GM21381 (cell line): ENCODE data around the gene RASA2.
"Not testable (repeated sequence)": the region's sequence is repeated elsewhere in the genome, so short reads cannot be mapped to it uniquely, and the experiment has no call there.

Experiments
- ATAC-seq: cut with Tn5 transposase; IDR thresholded peaks from one replicate; pipeline ENCODE4 v1.9.1; 2021; ENCODE audit warnings: mild to moderate bottlenecking, moderate library complexity; ENCODE audit not compliant: unreplicated experiment

Gene RASA2

GRCh38 chr3:141532609-141533008 is 45.8 kb downstream of the RASA2 start:
- no peak for ATAC-seq

GRCh38 chr3:141536017-141536416 is 49.2 kb downstream of the RASA2 start:
- ATAC-seq = not testable (repeated sequence)

- no peak for ATAC-seq
Measured at GRCh38 chr3:141537856-141538255, 51.0 kb downstream of the RASA2 start.

- ATAC-seq = no peak
Measured at GRCh38 chr3:141538568-141539240, 51.9 kb downstream of the RASA2 start.

DNA sequence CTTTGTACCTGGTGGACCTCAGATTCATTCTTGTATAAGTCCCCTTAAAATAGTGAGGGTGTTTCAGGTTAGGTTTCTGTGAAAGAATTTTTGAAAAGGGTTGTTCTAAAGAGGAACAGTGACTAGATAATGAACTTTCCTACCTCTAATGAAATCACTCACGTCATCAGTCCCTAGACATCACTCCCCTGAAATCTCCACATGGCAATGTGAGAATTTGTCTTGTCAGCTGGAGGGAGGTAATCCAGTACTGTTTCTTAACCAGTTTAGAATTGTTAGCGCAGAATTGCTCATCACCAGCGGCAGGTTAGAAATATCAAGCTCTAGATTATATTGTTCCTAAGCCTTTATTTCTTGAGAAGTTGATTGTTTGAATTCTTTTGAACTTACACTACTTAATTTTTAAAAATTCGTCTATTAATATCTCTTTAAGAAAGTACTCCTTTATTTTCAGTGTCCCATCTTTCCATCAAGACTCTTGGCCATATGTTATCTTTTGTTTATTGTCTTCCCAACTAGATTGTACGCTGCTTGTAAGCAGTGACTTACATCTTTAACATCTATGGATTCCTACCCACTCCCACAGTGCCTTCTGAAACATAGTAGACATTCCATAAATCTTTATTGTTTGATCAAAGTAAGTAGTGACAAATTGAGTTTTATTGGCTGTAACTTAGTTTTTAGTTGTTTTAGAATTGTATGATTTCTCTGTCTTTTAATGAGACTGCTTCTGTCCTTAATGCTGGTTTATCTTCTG is 52.8 kb downstream of the RASA2 start:
- no peak for ATAC-seq

GRCh38 chr3:141540531-141540930 is 53.7 kb downstream of the RASA2 start:
- no peak for ATAC-seq

- ATAC-seq = no peak
Measured at GRCh38 chr3:141542202-141542969, 55.6 kb downstream of the RASA2 start.

GRCh38 chr3:141542989-141543388 is 56.2 kb downstream of the RASA2 start:
- ATAC-seq = no peak

GRCh38 chr3:141544697-141545096 is 57.9 kb downstream of the RASA2 start:
- no peak for ATAC-seq

DNA sequence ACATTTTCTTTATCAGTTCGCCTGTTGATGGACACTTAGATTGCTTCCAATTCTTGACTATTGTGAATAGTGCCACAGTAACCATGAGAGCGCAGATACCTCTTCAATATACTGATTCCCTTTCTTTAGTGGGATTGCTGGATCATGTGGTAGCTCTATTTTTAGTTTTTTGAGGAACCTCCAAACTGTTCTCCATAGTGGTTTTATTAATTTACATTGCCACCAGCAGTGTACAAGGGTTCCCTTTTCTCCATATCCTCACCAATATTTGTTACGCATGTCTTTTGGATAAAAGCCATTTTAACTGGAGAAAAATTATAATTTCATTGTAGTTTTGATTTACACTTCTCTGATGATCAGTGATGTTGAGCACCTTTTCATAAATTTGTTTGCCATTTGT is 59.3 kb downstream of the RASA2 start:
- ATAC-seq = no peak

- ATAC-seq = no peak
Measured at GRCh38 chr3:141546586-141546985, 59.8 kb downstream of the RASA2 start.

GRCh38 chr3:141547791-141548190 is 61.0 kb downstream of the RASA2 start:
- no peak for ATAC-seq

- ATAC-seq = no peak
Measured at GRCh38 chr3:141550926-141551665, 64.3 kb downstream of the RASA2 start.

- no peak for ATAC-seq
Measured at GRCh38 chr3:141552440-141552991, 65.7 kb downstream of the RASA2 start.

DNA sequence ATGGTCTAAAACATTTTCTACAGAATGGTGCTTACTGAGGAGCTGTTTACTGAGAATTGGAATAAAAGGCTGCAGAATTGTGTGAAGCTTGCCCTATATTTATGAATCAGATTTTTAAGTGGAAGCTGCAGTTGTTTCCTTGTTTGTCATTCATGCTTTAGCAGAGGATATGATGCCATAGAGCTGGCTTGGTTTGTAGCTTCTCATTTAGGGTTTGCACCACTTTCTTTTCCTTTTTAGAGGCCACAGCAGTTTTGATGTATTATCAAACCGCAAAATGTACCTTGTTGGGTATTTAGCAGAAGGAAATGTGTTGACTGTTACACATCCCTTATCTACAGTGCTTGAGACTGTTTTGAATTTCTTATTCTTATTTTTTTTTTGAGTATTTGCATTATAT is 66.2 kb downstream of the RASA2 start:
- no peak for ATAC-seq

DNA sequence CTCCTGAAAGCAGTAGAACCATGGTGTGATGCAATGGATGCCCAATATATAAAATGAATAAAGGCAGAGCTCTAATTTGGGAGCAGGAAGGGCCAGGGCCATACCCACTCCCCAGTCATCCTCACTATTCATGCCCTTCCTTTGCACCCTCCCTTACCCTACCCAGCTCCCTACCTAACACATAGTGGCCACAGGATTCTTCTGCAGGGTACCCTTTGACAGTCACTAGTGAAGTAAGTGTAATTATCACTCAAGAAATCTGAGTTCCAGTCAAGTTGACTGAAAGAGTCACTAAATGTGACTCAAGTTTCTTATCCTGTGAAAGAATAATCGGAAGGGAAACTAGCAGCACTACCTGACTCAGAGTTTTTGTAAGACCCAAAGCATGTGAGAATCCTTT is 69.2 kb downstream of the RASA2 start:
- no peak for ATAC-seq

DNA sequence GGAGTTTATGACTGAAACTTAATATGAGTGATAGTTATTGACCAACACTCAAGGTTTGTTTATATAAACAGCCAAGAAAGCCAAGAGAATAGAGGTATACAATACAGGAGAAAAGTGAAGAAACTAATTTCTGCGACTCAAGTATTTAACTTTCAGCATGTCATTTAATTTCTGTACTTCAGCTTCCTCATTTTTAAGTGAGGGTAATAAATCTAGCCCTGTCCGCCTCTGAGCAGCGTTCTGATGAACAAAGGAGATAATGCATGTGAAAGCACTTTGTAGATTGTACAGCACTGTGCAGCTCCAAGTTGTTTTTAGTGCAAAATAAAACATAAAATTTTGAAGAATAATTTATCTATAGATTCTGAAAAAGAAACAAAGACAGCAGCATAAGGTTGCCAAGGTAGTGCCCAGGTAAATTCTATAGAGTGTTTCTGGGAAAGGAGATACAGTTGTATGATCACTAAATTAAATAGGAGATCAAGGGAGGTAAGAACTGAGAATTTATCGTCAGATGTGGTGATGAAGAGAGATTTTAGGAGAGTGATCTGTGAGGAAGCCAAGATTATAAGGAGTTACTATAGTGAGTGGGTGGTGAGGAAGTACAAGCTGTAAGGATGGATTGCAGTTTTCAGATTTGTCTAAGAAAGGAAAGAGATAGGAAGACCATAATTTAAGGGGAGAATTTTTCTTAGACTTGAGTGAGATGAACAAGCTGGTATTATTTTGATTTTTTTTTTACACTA is 71.3 kb downstream of the RASA2 start:
- ATAC-seq = no peak

DNA sequence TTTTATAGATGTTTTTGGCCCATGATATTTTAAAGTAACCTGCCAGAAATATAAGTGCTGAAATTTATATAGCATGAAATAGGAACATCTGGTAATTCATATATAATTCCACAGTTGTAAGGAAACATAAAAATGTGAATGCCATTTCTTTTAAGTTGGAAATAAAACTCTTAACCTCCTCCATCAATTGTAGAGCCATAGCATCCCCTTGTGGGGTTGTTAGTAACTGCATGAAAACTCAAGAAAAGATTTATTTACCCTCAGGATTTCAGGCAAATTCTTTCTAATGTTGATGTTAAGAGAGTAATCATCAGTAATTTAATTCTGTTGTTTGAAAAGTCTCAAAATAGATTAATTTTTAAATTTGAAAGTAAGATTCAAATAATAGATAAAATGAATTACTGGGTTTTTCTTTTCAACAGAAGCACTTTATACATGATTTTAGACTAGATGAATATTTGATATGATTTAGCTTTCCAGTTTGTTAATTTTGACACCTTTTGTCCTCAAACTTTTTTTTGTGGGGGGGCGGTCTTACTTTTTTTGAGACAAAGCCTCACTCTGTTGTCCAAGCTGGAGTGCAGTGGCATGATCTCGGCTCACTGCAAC is 74.7 kb downstream of the RASA2 start:
- no peak for ATAC-seq

- no peak for ATAC-seq
Measured at GRCh38 chr3:141564241-141564640, 77.4 kb downstream of the RASA2 start.

GRCh38 chr3:141570068-141570467 is 83.2 kb downstream of the RASA2 start:
- ATAC-seq = no peak
